Measurements from ENCODE around the gene HOXA4. TPM values are rescaled to one million over a fixed set of nuclear protein-coding genes. Genes with fewer than 3 reads are reported as not detected.

The HOXA4 gene
- total RNA-seq, 4 donors from 2014 or later: 0.56 to 2.1 (median 1.3) TPM

- no peaks in the 10 kb centered on the region for H3K9me3 ChIP-seq
- 37 to 42% methylated on average over 8 of the region's 8 CpGs for WGBS, 2 donors
- no peak overlapping the region for H3K4me3 ChIP-seq (replicated peaks in 1 of 3)
- H3K27ac ChIP-seq: no peak overlapping the region
- no peaks in the 10 kb centered on the region for H3K4me1 ChIP-seq
- TF ChIP-seq CTCF (IDR thresholded peaks at IDR 0.05): no peak
- peaks cover 11% of the 10 kb centered on the region for H3K27me3 ChIP-seq
- DNase-seq: no peak
- H3K36me3 ChIP-seq: no peaks in the 10 kb centered on the region
- intact Hi-C loops (cut with DNase I): no loop called here
These were observed 5.5 kb downstream of the HOXA4 start for GRCh38 chr7:27124902-27125689.

- H3K36me3 ChIP-seq: no peaks in the 10 kb centered on the region
- no peaks in the 10 kb centered on the region for H3K9me3 ChIP-seq
- no peak for DNase-seq
- H3K27me3 ChIP-seq: peaks cover 10% of the 10 kb centered on the region
- H3K27ac ChIP-seq: peak overlapping the region in 2 of 3 donors; percentile 50 to 53
- WGBS, 2 donors: 30 to 46% methylated on average over 42 to 43 of the region's 43 CpGs
- no peak overlapping the region for H3K4me3 ChIP-seq (replicated peaks in 1 of 3)
- intact Hi-C loops (cut with DNase I): no loop called here
- H3K4me1 ChIP-seq: no peaks in the 10 kb centered on the region
- TF ChIP-seq POLR2A (IDR thresholded peaks at IDR 0.05) (no peak), CTCF (IDR thresholded peaks at IDR 0.05) (no peak)
These were observed 6.3 kb downstream of the HOXA4 start for GRCh38 chr7:27124096-27124901.

GRCh38 chr7:27123477-27124053, 7.0 kb downstream of the HOXA4 start:
- intact Hi-C loops (cut with DNase I): no loop called here
- Histone ChIP-seq H3K9me3 (no peaks in the 10 kb centered on the region), H3K4me1 (no peaks in the 10 kb centered on the region), H3K27ac (peak overlapping the region in 2 of 3 donors; percentile 50 to 53), H3K36me3 (no peaks in the 10 kb centered on the region), H3K4me3 (replicated peaks in 1 of 3) (no peak overlapping the region), H3K27me3 (peaks cover 3% of the 10 kb centered on the region)
- DNase-seq: no peak
- 29 to 49% methylated on average over 19 to 22 of the region's 26 CpGs for WGBS, 2 donors
- TF ChIP-seq POLR2A (IDR thresholded peaks at IDR 0.05): no peak
- no peak for TF ChIP-seq CTCF (IDR thresholded peaks at IDR 0.05)

GRCh38 chr7:27123007-27123476, 7.5 kb downstream of the HOXA4 start:
- no peaks in the 10 kb centered on the region for H3K4me1 ChIP-seq
- intact Hi-C loops (cut with DNase I): no loop called here

More at GRCh38 chr7:27123007-27123476, 7.5 kb downstream of the HOXA4 start:
- no peak for TF ChIP-seq CTCF (IDR thresholded peaks at IDR 0.05)
- TF ChIP-seq POLR2A (IDR thresholded peaks at IDR 0.05): no peak
- no peak for DNase-seq
- Histone ChIP-seq H3K27ac (peak overlapping the region in 2 of 3 donors; percentile 53), H3K4me3 (replicated peaks in 1 of 3) (no peak overlapping the region), H3K9me3 (no peaks in the 10 kb centered on the region), H3K36me3 (no peaks in the 10 kb centered on the region), H3K27me3 (no peaks in the 10 kb centered on the region)
- WGBS, 2 donors: 16 to 23% methylated on average over 8 to 13 of the region's 14 CpGs
